ENCODE results near the gene SNX9.

The SNX9 gene

DNA sequence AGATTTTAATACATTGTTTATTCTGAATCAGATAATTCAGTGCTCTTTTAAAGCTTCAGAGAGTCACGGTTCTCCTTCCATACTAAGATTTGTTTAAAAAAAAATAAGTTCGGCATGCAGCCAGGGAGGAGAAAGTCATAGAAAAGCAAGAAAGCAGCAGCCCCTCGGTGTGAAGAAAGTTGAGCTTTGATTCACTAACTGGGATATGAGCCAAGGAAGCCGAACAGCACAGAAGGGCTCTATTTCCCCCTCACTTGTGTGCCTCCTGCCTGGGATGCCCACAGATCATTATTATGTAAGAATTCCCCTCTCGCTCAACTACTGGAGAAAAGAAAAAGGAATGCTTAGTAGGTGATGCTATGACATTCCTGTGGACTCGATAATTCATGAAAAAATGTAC is 89.3 kb downstream of the SNX9 start:
- TF ChIP-seq, protein P1, sequence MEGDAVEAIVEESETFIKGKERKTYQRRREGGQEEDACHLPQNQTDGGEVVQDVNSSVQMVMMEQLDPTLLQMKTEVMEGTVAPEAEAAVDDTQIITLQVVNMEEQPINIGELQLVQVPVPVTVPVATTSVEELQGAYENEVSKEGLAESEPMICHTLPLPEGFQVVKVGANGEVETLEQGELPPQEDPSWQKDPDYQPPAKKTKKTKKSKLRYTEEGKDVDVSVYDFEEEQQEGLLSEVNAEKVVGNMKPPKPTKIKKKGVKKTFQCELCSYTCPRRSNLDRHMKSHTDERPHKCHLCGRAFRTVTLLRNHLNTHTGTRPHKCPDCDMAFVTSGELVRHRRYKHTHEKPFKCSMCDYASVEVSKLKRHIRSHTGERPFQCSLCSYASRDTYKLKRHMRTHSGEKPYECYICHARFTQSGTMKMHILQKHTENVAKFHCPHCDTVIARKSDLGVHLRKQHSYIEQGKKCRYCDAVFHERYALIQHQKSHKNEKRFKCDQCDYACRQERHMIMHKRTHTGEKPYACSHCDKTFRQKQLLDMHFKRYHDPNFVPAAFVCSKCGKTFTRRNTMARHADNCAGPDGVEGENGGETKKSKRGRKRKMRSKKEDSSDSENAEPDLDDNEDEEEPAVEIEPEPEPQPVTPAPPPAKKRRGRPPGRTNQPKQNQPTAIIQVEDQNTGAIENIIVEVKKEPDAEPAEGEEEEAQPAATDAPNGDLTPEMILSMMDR (conservative IDR thresholded peaks at IDR 0.05): no peak
- TF ChIP-seq ZFX (IDR thresholded peaks at IDR 0.05): no peak
- H3K27ac ChIP-seq: no peak overlapping the region

DNA sequence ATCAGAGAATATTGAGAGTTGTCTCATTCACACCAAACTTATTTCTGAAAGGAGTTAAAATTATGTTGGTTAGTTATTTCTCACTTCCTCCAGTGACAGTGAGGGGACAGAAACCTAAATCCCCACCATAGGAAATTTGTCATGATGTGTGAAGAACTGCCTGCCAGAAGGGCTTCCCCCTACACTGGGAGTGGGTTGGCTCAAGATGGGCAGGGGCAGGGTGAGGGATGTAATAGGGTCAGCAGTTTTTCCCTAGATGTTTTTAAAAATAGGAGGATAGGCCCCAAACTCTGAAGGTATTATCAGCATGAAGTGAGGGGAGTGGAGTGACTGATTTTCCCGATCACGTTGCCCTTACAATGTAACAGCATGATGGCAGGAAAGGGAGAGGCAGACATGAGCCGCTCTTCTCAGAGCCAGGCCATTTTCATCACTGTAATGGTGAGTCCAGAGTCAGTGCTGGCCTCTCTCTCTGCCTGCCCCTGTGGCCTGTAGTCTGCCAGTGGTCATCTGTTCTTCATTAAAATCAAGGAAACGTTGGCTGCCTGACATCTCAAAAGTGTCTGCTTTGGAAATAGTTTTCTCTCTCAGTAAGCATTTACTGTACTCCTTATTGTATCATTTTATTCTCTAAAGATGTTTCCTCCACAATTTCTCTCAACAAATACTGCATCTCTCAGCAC is 98.8 kb downstream of the SNX9 start:
- no peak for TF ChIP-seq ZFX (IDR thresholded peaks at IDR 0.05)
- TF ChIP-seq, protein P1 (conservative IDR thresholded peaks at IDR 0.05): no peak

DNA sequence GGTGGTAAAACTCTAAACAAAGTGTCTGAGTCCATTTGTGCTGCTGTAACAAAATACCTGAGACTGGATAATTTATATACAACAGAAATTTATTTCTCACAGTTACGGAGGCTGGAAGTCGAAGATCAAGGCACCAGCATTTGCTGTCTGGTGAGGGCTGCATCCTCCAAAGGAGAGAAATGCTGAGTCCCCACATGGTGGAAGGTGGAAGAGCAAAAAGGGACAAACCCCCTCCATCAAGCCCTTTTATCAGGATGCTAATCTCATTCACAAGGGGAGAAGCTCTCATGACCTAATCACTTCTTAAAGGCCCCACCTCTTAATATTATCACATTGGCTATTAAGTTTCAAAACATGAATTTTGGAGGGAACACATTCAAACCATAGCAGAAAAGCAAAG is 102.7 kb downstream of the SNX9 start:
- no peak overlapping the region for H3K27ac ChIP-seq
- no peak for TF ChIP-seq ZFX (IDR thresholded peaks at IDR 0.05)
- TF ChIP-seq, protein P1 (conservative IDR thresholded peaks at IDR 0.05): no peak

More for the DNA sequence above, 98.8 kb downstream of the SNX9 start:
- no peak overlapping the region for H3K27ac ChIP-seq

DNA sequence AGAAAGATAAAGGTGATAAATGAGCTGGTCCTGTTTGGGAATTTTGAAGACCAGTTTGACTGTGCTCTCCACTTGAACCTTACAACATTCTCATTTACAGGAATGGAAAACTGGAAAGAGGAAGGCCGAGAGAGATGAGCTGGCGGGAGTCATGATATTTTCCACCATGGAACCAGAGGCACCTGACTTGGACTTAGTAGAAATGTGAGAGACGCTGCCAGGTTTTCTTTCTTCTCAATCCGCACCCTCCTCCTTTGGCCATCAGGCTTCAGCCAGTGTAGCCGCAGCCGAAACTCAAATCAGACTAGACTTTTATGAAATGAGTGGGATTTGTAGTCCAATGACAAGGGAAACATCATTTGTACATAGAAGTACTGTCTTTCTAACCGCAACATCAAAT is 104.0 kb downstream of the SNX9 start:
- TF ChIP-seq ZFX (IDR thresholded peaks at IDR 0.05): no peak
- TF ChIP-seq, protein P1 (conservative IDR thresholded peaks at IDR 0.05): no peak
- no peak overlapping the region for H3K27ac ChIP-seq

DNA sequence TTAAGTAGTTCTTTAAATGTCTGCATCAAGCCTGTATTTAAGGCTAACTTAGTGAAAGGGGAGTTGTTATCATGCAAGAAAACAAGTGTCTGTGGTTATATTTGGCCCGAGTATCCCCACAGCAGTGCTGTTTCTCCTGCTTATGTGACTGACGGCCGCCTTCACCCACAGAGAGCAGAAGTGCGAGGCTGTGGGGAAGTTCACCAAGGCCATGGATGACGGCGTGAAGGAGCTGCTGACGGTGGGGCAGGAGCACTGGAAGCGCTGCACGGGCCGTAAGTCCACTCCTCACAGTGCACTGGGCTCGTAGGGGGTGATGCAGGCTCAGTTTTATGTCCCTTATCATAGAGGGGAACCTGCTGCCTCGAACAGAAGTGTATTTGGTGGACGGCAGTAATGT is 105.4 kb downstream of the SNX9 start:
- no peak overlapping the region for H3K27ac ChIP-seq
- TF ChIP-seq ZFX (IDR thresholded peaks at IDR 0.05): no peak
- TF ChIP-seq, protein P1 (conservative IDR thresholded peaks at IDR 0.05): no peak

DNA sequence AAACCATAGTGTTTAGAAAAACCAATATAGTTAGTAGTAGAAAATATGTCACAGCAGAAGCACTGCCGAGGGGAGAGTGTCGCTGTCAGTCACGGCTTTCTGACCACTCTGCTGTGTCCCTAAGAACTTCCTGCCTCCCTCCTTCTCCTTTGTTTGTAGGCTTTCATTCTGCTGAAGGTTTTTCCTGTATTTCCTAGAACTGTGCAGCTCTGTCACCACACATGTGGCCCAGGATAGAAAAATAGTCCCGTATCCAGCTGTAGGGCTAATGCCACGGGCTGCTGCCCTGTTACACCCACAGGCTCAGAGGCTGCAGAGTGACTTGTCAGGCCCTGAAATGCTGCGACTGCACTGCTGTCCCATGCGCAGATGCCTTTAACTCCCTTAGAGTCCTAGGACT is 106.0 kb downstream of the SNX9 start:
- no peak overlapping the region for H3K27ac ChIP-seq
- TF ChIP-seq, protein P1 (conservative IDR thresholded peaks at IDR 0.05): no peak
- TF ChIP-seq ZFX (IDR thresholded peaks at IDR 0.05): no peak

DNA sequence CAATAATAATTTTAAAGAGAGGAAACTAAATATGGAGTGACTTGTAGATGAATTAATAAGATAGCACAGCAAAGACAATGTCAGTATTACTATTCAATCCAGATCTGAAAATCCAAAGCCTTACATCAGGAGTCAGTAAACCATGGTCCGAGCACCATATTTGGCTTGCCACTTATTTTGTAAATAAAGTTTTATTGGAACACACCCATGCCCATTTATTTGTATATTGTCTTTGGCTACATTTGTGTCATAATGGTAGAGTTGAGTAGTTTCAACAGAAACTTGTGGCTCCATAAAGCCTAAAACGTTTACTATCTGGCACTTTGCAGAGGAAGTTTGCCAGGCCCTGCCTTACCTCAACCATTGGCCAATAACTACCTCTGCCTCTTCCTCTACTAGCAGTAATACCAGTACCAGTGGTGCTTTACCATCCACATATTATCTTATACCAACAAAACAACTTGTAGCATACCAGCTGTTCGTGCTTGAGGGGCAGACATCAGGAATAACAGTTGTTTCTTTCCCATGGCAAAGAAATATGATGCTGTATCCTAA is 106.8 kb downstream of the SNX9 start:
- TF ChIP-seq, protein P1 (conservative IDR thresholded peaks at IDR 0.05): no peak
- TF ChIP-seq ZFX (IDR thresholded peaks at IDR 0.05): no peak
- no peak overlapping the region for H3K27ac ChIP-seq
